Activated CD4-positive, alpha-beta T cell treated with anti-CD3 and anti-CD28 coated beads, Interleukin-10, Interleukin-2, amounts not matched to agents 100 ng/mL and 50 ng/mL, durations not matched to agents 16 hours and 8 hours (primary cell): ENCODE measurements around the gene PLLP.
"Not testable (repeated sequence)": the region's sequence is repeated elsewhere in the genome, so short reads cannot be mapped to it uniquely, and the experiment has no call there.

Experiments
- DNase-seq: peaks from one replicate; pipeline ENCODE4 v3.0.0-alpha.2; 2020

The PLLP gene

DNA sequence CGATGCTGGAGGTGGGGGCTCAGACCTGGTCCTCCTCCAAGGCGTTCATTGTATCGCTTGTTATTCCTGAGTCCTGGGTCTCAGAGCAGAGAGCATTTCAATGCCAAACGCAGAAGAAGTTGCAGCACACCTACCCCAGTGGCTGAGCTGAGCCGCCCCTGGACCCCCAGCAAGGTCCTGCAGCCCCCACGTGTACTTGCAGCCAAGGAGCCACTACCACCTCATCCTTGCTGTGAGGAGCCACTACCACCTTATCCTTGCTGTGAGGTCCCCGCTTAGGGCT lies 13.5 kb downstream of the PLLP start:
- no peak for DNase-seq

DNA sequence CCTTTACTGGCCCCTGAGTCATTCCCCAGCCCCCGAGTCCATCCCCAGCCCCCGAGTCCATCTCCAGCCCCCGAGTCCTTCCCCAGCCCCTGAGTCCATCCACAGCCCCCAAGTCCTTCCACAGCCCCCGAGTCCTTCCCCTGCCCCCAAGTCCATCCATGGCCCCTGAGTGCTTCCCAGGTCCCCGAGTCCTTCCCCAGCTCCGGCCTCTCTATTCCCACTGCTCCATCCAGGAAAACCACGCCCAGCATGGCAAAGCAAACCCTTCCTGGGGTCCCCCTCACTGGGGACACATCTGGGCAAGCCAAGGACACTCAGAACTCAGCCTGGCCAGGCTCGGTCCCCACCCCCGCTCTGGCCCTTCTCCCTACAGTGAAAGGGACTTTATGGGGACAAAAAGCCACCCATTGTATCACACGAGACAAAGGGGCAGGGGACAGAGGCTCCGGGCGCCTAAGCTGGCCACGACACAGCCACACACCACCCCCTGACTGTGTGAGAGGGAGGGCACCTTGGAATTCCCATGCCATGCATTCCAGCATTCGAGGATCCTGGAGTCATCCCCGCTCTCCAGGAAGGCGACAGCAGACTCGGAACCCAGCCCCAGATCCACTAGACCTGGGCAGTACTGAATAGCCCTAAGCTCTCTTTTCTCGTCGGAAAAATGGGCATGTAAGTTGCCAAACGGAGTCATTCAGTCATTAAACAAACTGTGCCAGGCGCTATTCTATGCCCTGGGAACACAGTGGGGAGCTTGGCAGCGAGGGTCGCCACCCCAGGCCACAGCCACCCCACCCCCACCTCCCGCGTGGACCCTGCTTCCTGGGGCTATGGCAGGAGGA lies 14.0 kb downstream of the PLLP start:
- DNase-seq: no peak

DNA sequence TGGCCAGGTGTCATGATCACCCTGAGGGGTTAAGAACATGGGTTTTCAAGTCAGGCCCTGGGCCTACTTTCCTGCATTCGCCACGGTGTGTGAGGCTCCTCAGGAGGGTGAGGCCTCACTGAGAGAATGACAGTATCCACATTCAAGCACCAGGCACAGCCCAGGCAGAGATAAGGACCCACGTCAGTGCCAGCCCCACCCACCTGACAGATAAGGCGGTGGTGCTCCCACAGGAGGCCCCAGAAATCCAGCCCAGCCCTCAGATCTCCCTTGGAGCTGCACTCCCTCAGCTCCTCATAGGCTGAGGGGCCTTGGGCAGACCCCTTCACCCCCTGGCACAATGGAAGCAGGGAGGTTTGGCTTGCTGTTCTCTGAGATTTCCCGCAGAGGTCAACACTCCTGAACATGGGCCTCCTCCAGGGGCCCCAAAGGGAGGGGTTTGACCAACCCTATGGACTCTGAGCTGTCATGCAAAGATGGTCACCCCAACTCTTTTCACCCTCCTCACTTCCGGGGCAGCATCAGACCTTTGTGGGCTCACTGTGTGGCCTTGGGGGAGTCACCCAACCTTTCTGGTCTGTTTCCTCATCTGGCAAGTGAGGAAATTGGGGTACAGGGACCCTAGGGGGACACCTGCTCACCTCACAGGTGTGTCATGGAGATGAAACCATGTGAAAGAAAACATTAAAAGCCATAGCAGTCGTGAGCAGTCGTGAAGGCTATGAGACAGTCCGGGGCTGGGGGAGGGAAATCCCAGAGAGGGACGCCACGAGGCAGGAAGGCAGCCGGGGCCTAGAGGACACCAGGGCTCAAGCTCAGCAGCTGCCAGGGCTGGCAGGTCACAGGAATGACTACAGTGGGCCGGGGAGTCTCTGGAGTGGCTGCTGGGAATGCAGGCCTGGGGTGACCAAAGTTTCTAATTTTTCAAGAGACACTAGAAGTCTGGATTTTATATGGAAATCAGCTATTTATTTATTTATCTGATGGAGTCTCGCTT lies 15.4 kb downstream of the PLLP start:
- no peak for DNase-seq

DNA sequence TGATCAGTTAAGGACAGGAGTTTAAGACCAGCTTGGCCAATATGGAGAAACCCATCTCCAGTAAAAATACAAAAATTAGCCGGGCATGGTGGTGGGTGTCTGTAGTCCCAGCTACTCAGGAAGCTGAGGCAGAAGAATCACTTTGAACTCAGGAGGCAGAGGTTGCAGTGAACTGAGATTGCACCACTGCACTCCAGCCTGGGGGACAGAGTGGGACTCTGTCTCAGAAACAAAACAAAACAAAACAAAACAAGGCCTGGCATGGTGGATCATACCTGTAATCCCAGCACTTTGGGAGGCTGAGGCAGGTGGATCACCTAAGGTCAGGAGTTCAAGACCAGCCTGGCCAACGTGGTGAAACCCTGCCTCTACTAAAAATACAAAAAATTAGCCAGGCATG lies 17.1 kb downstream of the PLLP start:
- DNase-seq: not testable (repeated sequence)

DNA sequence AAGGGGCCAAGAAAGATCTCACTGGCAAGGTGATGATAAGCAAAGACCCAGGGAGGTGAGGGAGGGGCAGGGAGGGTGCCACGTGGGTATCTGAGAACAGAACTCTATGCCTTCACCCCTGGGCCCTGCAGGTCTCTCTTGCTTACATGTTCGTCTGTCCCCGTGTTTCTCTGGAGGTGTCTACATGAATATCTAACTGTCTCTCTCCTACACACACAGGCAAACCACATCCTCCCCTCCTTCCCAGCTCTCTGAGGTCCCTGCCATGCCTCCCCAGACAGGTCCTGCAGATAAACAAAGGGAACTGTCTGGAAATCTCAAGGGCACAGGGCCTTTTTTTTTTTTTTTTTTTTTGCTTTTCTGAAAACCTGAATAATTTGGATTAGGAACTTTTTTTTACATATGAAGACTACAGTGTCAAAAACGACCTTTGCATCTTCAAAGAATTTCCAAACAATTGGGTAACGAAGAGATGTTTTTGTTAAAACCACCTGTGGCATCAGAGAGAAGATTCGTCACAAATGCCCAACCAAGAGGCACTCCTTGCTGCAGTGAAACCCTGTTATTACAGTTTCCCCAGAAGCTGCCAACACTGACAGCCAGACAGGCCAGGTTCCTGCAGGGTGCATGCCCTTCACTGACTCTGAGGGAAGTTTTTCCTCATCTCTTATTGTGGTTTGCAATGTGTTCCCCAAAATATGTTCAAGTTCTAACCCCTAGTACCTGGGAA lies 17.8 kb downstream of the PLLP start:
- DNase-seq: peak; percentile 37

DNA sequence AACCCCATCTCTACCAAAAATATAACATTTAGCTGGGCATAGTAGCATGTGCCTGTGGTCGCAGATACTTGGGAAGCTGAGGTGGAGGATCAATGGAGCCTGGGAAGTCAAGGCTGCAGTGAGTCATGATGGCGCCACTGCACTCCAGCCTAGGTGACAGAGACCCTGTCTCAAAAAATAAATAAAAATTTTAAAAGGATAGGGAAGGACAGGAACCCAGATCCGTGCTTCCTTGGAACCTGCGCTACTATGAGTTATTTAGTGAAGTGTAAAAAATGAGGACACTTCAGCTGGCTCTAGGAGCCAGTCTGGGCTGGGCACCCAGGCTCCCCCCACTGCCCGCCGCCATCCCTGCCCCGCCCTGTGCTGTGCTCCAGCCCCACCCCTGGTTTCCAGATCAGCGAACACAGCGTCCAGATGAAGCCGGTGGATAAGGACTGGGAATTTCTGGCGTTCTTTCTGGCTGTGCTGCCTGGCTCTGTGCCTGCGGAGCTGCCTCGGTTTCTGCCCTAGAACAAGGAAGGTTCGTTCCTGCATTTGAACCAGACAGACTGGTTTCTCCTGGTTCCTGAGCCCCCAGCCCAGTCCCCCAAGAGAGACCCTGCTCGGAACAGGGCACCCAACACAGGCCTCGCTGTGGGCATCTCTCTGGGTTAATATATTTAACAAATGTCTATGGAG lies 18.5 kb downstream of the PLLP start:
- no peak for DNase-seq

DNA sequence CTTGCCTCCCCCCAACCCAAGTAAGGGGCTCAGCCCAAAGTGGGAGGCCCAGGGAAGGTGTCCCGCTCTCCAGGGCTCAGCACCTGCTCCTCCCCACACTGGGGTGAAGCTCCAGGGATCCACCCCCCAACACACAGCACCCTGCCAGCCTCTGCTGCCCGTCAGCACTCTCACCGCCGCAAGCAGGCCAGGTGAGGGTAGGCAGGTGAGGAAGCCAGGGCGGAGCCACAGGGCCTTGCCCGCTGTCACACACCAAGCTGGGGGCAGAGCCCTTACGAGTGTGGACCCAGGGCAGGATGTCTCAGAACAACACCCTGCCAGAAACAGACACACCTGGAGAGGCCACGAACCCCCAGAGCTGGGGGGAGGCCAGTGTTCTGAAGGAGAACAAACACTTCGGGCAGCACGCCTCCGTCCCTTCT lies 19.5 kb downstream of the PLLP start:
- DNase-seq: no peak

DNA sequence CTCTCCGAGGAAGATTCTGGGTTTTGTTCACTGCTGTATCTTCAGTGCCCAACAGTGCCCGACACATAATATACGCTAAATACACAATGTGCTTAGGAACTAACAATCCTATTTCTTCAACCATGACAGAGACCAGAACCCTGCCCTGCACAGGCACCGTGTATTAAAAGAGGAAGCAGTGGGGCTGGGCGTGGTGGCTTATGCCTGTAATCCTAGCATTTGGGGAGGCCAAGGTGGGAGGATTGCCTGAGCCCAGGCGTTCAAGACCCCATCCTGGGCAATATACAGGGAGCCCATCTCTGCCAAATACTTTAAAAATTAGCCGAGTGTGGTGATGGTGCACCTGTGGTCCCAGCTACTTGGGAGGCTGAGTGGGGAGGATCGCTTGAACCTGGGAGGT lies 20.1 kb downstream of the PLLP start:
- no peak for DNase-seq

DNA sequence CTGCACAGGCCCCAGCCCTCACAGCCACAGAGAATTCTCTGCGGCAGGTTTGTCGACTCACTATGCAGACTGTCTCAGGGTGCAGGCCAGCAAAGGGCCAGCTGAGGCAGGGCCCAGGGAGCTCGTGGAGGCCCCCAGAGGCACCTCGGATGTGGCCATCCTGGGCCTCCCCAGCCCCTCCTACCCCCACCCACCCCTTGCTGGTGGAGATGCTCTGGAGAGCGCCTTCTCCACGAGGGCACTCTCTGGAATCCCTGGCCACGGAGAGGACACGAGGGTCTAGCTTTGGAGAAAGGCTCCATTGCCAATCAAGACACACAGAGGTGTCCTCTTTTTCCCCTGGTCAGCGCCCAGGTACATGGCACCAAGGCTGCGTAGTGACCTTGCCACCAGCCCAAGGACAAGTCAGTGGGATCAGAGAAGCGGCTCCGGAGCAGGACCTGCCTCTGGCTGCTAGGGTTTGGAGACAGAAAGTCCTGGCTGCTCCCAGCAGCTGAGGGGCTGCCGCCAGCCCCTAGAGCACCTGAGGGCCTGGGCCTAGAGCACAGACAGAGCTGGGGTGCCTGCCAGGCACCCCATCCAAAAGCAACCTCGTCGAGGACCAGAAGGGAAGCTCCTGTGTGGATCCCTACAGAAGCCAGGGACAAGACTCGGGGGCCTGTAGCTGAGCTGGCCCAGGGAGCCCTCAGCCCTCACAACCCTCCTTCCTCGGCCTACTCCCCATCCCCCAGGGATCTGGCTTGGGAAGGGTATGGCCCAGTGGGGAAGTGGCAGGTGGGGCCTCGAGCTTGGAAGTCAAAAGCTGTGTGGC lies 20.7 kb downstream of the PLLP start:
- DNase-seq: no peak

DNA sequence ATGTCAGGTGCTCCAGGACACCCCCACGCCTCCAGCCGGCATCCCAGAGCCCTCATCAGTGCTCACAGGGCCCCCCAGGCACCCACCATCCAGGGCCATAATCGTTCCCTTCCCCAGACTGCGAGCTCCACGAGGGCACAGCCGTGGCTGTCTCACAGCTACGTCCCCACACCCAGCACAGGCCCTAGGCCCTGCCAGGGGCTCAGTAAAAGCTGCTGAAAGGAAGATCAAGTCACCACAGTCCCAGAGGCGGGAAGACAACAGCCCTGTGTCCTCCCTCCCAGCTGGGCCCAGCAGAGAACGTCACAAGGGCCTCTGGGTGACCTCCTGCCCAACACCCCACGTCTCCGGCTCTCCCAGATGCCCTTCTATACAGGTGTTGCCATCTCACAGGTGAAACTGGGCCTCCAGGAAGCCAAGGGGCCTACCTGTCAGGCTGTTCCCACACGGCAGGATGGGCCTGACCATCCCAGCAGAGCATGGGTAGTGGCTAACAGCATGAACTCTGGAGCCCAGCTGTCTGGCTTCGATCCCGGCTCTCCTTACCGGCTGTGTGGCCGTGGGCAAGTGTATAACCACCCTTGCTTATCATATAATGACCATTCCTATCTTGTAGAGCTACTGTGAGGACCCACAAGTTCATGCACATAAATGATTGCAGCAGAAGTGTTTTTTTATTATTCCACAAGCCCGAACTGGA lies 21.5 kb downstream of the PLLP start:
- DNase-seq: no peak

DNA sequence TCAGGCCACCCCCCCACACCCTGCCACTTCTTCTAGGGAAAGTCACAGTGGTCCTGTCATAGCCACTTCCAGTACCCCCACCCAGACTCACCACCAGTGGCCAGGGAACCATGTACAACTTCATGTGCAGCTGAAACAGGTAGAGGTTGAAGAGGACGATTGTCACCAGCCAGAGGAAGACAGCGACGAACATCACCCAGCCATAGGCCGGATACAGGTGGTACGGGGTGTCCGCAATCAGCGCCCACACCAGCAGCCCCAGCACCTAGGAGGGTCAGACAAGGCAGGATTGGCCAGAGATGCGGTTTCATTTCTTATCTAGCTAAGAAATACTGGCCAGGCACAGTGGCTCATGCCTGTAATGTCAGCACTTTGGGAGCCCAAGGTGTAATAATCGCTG lies 22.7 kb downstream of the PLLP start:
- DNase-seq: no peak

DNA sequence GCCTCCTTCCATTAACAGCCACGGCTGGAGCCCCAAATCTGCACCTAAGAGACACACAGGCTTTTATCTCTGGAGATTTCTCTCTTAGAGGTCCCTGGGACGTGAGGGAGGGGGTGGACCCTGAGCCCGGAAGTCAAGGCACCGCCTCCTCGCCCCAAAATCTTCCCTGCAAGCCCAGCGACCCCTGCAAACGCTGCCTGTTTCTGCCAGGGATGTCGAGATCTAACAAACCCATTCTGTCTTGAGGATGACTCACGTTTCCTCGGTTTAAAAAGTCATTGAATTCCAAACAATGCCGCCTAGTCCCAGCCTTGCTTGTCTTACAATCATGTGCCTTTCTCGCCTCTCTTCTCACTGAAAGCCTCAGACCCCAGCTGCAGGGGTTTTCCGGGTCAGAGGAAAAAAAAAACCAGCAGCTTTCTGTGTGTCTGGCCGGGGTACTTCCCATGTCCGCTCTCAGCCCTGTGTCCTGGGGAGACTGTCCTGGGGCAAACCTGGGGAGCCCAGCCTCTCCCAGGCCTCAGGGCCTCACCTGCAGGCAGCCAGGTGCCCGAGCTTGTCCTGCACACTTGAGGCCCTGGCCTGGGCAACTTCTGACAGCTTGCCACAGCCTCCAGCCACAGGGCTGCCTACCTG lies 24.1 kb downstream of the PLLP start:
- DNase-seq: no peak

DNA sequence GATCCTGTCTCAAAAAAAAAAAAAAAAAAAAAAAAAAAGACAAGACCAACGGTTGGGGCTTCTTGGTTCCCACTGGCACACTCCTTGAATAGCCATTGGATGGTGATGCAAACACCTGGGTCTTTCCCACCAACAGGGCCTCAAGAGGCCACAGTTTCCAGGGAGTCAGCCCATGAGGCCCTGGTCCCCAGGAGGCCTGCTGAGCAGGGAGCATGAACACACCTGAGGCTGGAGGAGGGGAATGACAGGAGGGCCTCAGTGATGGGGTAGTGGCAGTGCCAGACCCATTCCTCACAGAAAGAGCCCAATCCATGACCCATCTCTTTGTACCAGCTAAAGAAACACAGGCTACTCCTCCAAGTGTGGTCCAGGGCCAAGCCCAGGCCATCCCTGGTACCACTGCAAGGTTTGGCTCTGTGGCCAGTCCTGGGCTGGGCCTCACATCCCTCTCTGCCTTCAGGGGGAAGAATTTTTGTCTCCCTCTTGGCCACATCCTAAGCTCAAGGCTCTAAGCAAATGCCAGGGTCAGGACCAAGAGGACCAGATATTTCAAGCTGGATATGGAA lies 25.5 kb downstream of the PLLP start:
- DNase-seq: no peak

DNA sequence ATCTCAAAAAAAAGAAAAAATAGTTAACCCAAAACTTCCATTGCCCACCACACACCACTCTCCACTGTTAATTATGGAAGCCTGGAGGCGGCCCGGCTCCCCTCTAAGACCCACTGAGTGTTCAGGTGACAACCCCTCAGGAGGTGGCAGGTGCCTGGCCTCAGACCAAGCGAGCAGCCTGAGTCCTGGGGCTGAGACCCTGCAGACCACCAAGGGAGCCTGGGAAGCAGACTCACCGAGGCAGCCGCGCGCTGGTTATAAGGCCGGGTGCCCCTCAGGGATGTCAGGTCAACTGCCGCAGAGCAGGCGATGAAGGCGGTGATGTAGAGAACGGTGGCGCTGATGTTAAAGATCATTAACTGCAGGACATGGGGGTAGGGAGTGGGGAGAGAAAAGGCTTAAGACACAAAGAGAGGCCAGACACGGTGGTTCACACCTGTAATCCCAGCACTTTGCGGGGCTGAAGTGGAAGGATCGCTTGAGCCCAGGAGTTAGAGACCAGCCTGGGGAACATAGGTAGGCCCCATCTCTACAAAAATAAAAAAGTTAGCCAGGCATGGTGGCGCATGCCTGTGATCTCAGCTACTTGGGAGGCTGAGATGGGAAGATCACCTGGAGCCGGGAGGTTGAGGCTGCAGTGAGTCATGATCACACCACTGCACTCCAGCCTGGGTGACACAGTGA lies 26.1 kb downstream of the PLLP start:
- DNase-seq: no peak

DNA sequence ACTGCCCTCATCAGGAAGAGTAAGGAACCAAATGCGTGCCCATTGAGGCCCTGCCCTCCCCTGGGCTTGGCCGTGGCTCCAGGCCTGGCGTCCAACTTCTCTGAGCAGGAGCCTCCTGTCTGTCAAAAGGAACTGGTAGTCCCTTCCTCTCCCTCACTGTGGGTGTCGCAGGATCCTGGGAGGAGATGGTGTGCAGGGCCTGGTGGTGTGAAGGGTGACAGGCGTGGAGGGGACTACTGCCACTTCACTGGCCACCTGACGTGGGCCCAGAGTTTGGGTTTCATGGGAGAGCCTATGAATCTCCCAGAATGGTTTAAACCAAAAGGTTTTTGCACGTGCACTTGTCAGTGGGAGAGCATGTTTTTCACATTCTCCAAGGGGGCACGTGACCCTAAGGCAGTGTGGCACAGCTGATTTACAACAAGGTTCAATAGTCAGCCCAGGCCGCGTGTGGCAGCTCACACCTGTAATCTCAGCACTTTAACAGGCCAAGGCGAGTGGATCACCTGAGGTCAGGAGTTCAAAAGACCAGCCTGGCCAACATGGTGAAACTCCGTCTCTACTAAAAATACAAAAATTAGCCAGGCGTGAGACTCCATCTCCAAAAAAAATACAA lies 26.9 kb downstream of the PLLP start:
- DNase-seq: no peak

DNA sequence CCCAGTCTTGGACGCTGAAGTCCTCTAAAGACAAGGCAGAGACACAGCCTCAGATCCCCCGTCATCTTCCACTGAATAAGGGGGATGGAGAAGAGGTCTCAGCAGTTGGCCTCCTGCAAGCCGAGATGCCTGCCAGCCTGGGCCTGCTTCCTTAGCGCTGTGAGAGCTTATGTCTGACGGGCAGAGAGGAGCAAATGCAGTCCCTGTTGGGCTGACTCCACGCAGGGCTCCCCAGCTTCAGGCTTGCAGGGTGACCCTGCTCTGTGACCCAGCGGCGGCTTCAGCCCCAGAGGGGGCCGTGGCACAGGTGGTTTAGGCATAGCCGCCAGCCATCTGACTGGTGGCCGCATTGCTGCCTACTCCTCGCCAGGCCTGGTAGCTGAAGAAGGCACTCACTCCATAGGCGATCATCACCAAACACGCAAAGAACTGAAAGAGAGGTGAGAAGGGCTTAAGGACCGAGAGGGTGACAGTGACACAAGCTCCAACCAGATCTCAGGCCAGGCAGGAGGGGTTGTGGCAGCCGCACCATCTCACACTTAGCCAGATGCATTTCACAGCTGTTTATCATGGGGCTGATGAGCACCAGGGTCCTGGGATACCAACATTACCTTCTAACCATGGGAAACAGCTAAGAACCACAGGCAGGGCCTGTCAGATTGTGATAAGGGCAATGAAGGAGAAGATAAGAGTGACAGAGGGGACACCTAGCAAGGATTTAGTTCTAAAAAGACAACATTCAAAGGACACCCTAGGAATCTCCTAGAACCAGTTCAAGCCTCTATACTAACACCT lies 27.7 kb downstream of the PLLP start:
- DNase-seq: no peak

DNA sequence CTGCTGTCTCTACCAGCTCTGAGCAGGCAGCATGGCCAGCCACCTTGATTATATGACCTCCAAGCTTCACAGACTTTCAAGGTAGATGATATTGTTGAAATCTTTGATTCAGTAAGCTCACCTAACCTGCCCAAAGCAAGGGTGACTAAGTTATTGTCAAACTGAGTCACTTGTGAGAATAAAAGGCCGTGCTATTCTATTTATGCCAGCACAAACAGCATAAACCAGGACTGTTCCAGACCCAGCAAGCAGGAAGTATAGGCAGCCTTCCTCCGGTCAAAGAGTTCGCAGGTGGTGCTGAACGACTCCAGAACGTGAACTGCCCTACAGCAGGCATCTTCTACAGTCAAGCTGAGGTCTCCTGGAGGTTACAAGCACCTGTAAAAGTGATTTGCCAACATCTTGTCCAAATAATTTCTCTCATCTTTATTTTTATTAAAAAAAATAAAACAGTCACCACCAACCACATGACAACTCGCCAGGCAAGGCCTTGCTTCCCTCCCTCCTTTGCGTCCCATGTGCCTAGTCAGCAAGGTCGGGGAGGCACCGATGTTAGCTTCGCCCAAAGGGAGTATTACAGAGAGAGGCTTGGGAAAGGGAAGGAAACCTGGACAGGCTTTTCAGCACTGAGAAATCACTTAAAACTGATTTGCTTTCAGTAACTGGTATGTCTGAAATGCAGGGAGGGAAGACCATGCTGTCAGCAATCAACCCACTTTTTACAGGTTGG lies 28.6 kb downstream of the PLLP start:
- no peak for DNase-seq

DNA sequence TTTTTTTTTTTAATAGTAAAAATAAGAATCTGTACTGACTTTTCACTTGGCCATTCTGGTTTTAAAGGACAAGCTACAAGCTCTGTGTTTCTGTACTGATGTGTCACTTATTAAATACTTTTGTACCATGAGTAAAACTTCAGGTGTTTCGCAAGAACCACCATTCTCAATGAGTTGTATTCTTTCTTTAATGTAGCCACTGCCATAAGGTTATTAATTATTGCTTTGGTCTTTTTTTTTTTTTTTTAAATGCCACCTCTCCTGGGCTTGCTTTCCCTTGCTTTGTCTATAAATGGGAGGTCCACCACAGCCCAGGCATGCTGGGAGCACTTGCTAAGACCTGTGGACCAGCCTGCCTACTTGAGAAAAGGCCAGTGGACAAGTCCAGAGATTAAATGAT lies 31.0 kb downstream of the PLLP start:
- no peak for DNase-seq
